PFSK-1 (cell line): ENCODE results near the gene SLC39A1.

Experiments used
- FOXP2 ChIP-seq: optimal IDR thresholded peaks from 2 replicates; pipeline ENCODE3; 2011; ENCODE audit warnings: borderline replicate concordance, control low read depth, inconsistent platforms; ENCODE audit not compliant: insufficient read depth; ENCODE audit errors: extremely low read length, extremely low read depth
- POLR2AphosphoS5 ChIP-seq: IDR thresholded peaks from 2 replicates; pipeline ENCODE4 v1.6.1; 2012; ENCODE audit warnings: low read depth, mild to moderate bottlenecking, control low read depth, low read length, moderate library complexity
- SIN3A ChIP-seq: IDR thresholded peaks from 2 replicates; pipeline ENCODE4 v1.6.1; 2012; ENCODE audit warnings: mild to moderate bottlenecking, low read length, moderate library complexity, borderline replicate concordance; ENCODE audit not compliant: insufficient read depth
- TAF1 ChIP-seq: IDR thresholded peaks from 2 replicates; pipeline ENCODE4 v1.6.1; 2012; ENCODE audit warnings: low read length, control low read depth, borderline replicate concordance; ENCODE audit not compliant: insufficient read depth
- TF ChIP-seq, protein P1 (sequence below), 2 experiments: IDR thresholded peaks; 2 replicates each; pipeline versions ENCODE4 v1.6.1 to v1.8.0; 2011 to 2012; ENCODE audit warnings: low read depth in 2 of 2, low read length in 2 of 2, control low read depth in 1 of 2, inconsistent platforms in 1 of 2, mild to moderate bottlenecking in 1 of 2, moderate library complexity in 1 of 2; ENCODE audit not compliant: insufficient read depth in 1 of 2

The SLC39A1 gene

GRCh38 chr1:153970346-153970745 is 7.0 kb upstream of the SLC39A1 start:
- no peak for TF ChIP-seq FOXP2
- TF ChIP-seq TAF1 = no peak
- TF ChIP-seq SIN3A = no peak
- no peak for TF ChIP-seq POLR2AphosphoS5
- TF ChIP-seq, protein P1, sequence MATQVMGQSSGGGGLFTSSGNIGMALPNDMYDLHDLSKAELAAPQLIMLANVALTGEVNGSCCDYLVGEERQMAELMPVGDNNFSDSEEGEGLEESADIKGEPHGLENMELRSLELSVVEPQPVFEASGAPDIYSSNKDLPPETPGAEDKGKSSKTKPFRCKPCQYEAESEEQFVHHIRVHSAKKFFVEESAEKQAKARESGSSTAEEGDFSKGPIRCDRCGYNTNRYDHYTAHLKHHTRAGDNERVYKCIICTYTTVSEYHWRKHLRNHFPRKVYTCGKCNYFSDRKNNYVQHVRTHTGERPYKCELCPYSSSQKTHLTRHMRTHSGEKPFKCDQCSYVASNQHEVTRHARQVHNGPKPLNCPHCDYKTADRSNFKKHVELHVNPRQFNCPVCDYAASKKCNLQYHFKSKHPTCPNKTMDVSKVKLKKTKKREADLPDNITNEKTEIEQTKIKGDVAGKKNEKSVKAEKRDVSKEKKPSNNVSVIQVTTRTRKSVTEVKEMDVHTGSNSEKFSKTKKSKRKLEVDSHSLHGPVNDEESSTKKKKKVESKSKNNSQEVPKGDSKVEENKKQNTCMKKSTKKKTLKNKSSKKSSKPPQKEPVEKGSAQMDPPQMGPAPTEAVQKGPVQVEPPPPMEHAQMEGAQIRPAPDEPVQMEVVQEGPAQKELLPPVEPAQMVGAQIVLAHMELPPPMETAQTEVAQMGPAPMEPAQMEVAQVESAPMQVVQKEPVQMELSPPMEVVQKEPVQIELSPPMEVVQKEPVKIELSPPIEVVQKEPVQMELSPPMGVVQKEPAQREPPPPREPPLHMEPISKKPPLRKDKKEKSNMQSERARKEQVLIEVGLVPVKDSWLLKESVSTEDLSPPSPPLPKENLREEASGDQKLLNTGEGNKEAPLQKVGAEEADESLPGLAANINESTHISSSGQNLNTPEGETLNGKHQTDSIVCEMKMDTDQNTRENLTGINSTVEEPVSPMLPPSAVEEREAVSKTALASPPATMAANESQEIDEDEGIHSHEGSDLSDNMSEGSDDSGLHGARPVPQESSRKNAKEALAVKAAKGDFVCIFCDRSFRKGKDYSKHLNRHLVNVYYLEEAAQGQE (IDR thresholded peaks at IDR 0.05; ENCODE audit: insufficient read depth in 1 of 2, low read depth in 2 of 2, low read length in 2 of 2) = no peak

DNA sequence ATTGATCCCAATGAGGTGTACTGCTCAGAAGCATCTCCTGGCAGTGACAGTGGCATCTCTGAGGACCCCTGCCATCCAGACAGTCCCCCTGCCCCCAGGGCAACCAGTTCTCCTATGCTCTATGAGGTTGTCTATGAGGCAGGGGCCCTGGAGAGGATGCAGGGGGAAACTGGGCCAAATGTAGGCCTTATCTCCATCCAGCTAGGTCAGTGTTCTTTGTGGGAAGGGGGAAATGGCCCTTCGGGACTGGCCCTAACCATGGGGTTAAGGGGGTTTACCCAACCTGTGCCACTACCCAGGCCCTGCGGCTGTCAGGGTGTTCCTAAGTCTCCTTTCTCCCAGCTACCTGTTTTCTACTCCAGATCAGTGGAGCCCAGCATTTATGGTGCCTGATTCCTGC is 5.6 kb upstream of the SLC39A1 start:
- TF ChIP-seq POLR2AphosphoS5 = no peak
- TF ChIP-seq, protein P1 (IDR thresholded peaks at IDR 0.05; ENCODE audit: insufficient read depth in 1 of 2, low read depth in 2 of 2, low read length in 2 of 2) = no peak
- TF ChIP-seq SIN3A = no peak
- no peak for TF ChIP-seq FOXP2
- no peak for TF ChIP-seq TAF1

- TF ChIP-seq, protein P1 (IDR thresholded peaks at IDR 0.05; ENCODE audit: insufficient read depth in 1 of 2, low read depth in 2 of 2, low read length in 2 of 2) = no peak
- TF ChIP-seq FOXP2 (no peak), POLR2AphosphoS5 (no peak), SIN3A (no peak), TAF1 (no peak)
Observed at GRCh38 chr1:153968408-153968807, 5.1 kb upstream of the SLC39A1 start.

GRCh38 chr1:153968000-153968363 is 4.6 kb upstream of the SLC39A1 start:
- TF ChIP-seq FOXP2 (no peak), TAF1 (no peak), SIN3A (no peak; the same call in 1 of the 2 replicates), POLR2AphosphoS5 (no peak)
- TF ChIP-seq, protein P1 (IDR thresholded peaks at IDR 0.05; ENCODE audit: insufficient read depth in 1 of 2, low read depth in 2 of 2, low read length in 2 of 2) = no peak
